ENCODE measurements around the gene GOLT1B.
A peak's percentile ranks its signal among the peaks of the same experiment; 100 is the strongest.

Gene GOLT1B

DNA sequence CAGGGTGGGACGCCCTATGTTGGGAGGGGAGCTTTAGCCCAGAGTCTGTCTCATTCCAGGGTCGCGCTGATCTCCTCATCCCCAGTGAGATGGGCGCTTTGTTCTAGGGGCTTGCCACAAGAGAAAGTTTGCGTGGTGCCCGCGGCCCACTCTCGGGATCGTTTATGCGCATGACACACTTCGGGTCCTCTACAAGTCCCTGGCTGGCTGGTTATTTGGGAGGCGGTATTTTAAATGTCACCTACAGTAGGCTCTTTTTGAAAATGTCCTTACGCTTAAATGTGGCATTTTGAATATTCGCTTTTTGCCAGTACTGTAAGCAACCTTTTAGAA lies 541 bp downstream of the GOLT1B start:
- TF ChIP-seq, protein P1, sequence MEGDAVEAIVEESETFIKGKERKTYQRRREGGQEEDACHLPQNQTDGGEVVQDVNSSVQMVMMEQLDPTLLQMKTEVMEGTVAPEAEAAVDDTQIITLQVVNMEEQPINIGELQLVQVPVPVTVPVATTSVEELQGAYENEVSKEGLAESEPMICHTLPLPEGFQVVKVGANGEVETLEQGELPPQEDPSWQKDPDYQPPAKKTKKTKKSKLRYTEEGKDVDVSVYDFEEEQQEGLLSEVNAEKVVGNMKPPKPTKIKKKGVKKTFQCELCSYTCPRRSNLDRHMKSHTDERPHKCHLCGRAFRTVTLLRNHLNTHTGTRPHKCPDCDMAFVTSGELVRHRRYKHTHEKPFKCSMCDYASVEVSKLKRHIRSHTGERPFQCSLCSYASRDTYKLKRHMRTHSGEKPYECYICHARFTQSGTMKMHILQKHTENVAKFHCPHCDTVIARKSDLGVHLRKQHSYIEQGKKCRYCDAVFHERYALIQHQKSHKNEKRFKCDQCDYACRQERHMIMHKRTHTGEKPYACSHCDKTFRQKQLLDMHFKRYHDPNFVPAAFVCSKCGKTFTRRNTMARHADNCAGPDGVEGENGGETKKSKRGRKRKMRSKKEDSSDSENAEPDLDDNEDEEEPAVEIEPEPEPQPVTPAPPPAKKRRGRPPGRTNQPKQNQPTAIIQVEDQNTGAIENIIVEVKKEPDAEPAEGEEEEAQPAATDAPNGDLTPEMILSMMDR (IDR thresholded peaks at IDR 0.05; ENCODE audit: control insufficient read depth, extremely low read depth, insufficient read depth): no peak

GRCh38 chr12:21502872-21503271 lies 1.3 kb downstream of the GOLT1B start:
- TF ChIP-seq, protein P1 (IDR thresholded peaks at IDR 0.05; ENCODE audit: control insufficient read depth, extremely low read depth, insufficient read depth): no peak
- DNase-seq (ENCODE audit: low read depth): no peak
- peak overlapping the region; percentile 90; the same call in 1 of the 2 replicates for H3K4me3 ChIP-seq (ENCODE audit: low read depth, low read length)

More for the DNA sequence above, 541 bp downstream of the GOLT1B start:
- no peak for DNase-seq (ENCODE audit: low read depth)
- H3K4me3 ChIP-seq (ENCODE audit: low read depth, low read length): peak overlapping the region; percentile 90

- H3K4me3 ChIP-seq (ENCODE audit: low read depth, low read length): no peak overlapping the region
Observed at GRCh38 chr12:21505888-21506287, 4.3 kb downstream of the GOLT1B start.

GRCh38 chr12:21507849-21508248 lies 6.3 kb downstream of the GOLT1B start:
- no peak overlapping the region for H3K4me3 ChIP-seq (ENCODE audit: low read depth, low read length)
- no peak for DNase-seq (ENCODE audit: low read depth)
- TF ChIP-seq, protein P1 (IDR thresholded peaks at IDR 0.05; ENCODE audit: control insufficient read depth, extremely low read depth, insufficient read depth): no peak

More at GRCh38 chr12:21505888-21506287, 4.3 kb downstream of the GOLT1B start:
- DNase-seq (ENCODE audit: low read depth): no peak
- TF ChIP-seq, protein P1 (IDR thresholded peaks at IDR 0.05; ENCODE audit: control insufficient read depth, extremely low read depth, insufficient read depth): no peak

GRCh38 chr12:21509768-21510167 lies 8.2 kb downstream of the GOLT1B start:
- no peak for DNase-seq (ENCODE audit: low read depth)
- no peak overlapping the region for H3K4me3 ChIP-seq (ENCODE audit: low read depth, low read length)
- TF ChIP-seq, protein P1 (IDR thresholded peaks at IDR 0.05; ENCODE audit: control insufficient read depth, extremely low read depth, insufficient read depth): no peak

- TF ChIP-seq, protein P1 (IDR thresholded peaks at IDR 0.05; ENCODE audit: control insufficient read depth, extremely low read depth, insufficient read depth): no peak
- DNase-seq (ENCODE audit: low read depth): no peak
- H3K4me3 ChIP-seq (ENCODE audit: low read depth, low read length): no peak overlapping the region
Observed at GRCh38 chr12:21516281-21516680, 14.7 kb downstream of the GOLT1B start.

- DNase-seq (ENCODE audit: low read depth): no peak
- no peak overlapping the region for H3K4me3 ChIP-seq (ENCODE audit: low read depth, low read length)
- TF ChIP-seq, protein P1 (IDR thresholded peaks at IDR 0.05; ENCODE audit: control insufficient read depth, extremely low read depth, insufficient read depth): no peak
Observed at GRCh38 chr12:21518451-21518850, 16.9 kb downstream of the GOLT1B start.
